Stimulated activated CD4-positive, alpha-beta T cell treated with anti-CD3 and anti-CD28 coated beads, TNF-alpha, amount 100 ng/mL, for 48 hours (primary cell): Measurements from ENCODE around the gene RIPK4.

ENCODE experiments used
- DNase-seq, 3 donors: peaks; one replicate each; pipeline ENCODE4 v3.0.0-alpha.2; 2020; ENCODE audit warnings: low read depth in 3 of 3

The RIPK4 gene

DNA sequence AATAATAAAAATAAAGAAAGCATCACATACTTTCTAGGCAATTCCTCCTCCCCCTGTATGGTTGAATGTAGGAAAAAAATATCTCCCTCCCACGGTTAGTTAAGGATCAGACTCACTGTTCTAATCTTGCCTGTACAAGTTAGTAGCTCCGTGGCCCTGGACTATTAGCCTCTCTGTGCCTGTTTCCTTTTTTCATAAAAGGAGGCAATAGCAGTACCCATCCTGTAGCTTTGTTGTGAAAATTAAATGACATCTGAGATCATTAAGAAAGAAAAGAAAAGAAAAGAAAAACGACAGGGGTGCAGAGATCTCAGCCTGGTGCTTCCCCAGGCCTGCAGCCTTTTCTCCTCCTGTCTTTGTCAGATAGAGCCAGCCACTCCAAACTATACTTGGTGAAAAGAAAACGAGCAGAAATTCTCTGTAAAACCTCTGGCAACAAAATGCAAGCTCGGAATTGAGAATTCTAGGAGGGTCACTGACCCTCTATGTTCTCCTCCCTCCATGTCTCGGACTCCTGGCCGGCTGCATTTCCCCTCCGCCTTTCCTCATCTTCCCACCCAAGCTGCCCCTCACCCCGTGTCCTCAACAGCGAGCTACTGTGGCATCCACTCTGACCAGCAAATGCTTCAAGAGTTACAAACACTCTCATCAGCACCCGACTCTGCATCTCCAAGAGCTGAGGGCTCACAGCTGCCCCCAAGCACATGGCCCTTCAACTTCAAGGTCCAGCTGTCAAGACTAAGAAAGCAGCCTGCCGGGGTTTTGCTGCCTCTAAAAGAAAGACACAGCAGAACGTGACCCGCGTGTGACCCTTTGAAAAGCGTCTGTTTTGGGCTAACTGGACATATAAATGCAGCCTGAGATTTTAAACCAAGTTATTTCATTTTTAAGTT is 13.6 kb downstream of the RIPK4 start:
- no peak for DNase-seq

DNA sequence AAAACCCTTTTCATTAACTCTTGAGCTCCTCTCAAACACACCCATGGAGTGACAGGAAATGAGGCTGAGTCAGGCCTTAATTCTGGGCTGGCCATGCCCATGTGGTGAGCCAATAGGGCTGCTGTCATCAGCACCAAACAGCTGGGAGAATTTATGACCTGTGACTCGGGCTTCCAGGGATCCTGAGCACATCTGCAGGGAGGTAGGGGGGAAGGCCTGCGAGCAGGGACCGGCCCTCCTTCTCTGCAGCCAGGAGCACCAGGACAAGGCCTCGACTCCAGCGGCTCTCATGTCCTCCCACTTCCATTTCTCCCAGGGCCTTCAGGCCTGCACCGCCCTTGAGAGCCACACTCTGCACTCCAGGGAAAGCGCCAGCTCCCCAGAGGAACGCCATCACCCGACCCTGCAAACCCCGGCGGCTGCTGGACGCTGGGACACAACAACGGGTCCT is 14.6 kb downstream of the RIPK4 start:
- no peak for DNase-seq

DNA sequence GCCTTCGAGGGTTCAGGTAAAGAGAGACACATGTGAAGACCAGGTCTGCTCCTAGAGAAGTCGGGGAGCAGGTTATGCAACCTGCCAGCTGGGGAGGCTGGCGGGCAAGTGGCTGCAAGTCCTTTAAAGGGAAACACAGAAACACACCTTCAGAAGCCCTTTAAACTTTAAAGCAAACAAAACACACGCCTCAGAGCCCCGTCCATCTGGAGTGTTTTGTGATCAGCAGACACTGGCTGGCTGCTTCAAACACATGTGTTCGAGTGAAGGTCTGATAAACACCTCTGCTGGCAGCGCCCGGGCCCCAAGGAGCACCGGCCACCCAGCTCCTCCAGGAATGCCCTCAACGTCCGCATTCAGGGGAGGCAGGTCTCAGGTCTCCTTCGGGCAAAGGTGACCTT is 15.2 kb downstream of the RIPK4 start:
- no peak for DNase-seq

DNA sequence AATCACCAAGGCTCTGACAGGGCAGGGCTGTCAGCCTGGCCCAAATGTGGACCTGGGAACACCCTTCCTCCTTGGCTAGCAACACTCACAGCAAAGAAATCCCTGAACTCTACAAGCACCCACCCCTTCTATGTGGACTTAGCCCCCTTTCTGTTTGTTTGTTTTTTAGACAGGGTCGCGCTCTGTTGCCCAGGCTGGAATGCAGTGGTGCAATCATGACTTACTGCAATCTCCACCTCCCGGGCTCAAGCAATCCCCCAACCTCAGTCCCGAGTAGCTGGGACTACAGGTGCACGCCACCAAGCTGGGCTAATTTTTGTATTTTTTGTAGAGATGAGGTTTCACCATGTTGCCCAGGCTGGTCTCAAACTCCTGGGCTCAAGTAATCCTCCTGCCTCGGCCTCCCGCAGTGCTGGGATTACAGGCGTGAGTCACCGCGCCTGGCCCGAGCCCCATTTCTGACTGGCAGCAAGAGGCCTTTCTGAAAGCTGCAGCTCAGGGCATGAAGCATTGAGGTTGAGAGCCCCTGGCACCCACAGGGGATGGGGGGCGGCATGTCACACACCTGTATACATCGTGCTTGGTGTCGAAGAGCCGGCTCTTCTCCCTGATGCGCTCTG is 16.2 kb downstream of the RIPK4 start:
- no peak for DNase-seq

- DNase-seq = no peak
Observed at GRCh38 chr21:41750051-41750450, 16.8 kb downstream of the RIPK4 start.

- no peak for DNase-seq
Observed at GRCh38 chr21:41749286-41749685, 17.6 kb downstream of the RIPK4 start.

DNA sequence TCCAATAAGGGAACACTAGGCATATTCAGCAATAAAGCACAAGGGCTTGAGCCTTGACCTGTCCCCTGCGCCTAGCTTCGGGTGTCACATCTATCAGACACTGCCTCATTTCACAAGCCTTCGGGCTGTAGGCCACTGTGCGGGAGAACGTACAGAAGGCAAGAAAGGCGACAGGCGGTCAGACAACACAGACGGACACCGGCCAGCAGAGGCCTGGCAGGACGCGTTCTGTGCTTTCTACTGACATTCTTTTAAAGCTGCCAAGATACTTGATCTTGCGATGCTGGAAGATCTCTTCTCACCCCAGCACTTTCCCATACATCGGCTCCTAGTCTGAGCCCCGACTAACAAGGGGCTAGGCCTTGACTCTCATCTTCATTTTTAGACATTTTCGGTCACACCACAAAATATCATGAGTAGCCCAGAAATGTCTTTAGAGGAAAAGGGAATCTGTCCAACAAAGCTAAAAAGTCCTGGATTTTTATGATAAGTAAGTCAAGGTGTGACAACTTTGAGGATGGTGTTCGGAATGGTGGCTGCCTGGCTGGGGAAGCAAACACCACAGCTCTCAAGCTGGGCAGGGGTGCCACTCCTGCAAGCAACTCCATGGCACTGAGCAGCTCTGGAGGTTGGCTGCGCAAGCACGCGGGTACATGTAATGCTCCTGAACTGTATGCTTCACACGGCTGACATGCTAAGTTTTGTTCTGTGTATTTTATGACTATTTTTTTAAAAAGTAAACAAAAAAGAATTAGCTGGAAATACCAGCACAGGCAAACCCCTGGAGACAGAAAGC is 18.7 kb downstream of the RIPK4 start:
- no peak for DNase-seq

GRCh38 chr21:41746744-41747006 is 20.2 kb downstream of the RIPK4 start:
- no peak for DNase-seq

- no peak for DNase-seq
Observed at GRCh38 chr21:41745971-41746743, 20.7 kb downstream of the RIPK4 start.

DNA sequence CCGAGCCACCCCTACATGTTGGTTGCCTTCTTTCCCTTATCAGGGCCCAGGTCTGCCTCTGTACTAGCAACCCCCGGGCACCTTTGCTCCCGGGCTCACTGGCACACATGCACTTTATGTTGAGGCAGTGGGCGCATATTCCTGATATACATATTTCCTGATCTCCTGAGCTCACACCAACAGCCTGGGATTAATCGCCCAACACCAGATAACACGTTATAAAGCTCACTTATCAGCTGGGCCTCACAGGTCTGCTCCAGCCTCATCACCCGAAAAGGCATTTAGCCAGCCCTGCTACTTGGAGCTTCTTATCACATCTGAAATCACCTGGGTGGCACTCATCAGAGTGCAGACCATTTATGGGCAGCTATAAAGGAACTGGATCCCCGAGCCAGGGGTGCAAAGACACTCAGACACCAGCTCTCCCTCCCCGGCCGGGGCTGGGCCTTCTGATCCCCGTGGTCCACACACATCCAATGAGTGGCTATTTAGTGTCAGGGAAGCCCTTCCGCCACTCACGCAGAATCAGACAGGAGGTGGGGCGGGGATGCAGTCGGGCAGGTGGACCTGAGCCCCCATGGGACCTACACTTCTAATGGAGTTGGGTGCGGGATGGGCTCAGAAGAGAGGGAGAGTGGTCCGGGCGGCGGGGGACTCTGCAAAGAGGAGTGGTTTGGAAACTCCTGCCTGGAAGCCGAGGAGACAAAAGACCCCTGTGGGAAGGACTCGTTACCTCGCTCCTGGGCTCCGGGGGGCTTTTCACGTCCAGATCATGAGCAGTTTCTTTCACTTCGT is 21.6 kb downstream of the RIPK4 start:
- no peak for DNase-seq

DNA sequence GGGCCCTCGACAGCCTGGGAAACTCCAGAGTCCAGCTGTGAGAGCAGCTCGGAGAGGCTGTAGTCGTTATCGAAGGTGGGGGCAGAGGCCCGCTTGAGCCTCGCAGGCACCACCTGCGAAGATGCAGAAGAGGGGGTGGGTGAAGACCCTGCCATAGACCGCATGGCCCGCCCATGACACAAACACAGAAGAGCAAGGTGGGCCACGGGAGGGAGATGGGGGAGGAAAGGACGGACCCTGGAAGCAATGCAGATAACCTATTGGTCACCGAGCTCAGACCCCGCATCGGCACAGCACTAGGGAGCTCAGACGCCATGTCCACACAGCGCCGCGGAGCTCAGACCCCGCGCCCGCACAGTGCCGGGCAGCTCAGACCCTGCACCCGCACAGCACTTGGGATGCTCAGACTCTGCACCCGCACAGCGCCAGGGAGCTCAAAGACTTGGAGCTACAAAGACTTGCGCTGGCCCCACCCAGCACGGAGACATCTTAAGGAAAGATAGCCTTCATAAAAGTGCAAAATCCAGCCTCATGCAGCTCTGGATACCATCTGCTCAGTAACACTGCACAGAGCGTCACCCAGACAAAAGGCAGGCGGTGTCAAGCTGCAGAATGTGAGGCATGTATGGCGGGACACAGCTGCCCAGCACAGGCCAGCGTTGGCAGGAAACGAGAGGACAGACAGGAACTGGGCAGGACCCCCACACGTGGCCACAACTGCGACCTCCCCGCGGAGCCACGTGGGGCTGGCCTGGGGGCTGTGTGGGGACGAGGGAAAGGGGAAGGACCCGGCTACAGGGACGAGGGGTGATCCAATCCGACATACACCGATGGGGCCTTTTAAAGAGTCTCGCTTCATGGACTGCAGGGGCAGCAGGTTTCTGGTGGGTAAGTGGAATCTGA is 22.6 kb downstream of the RIPK4 start:
- DNase-seq = no peak

- DNase-seq = no peak
Observed at GRCh38 chr21:41743321-41744027, 23.4 kb downstream of the RIPK4 start.

- DNase-seq = no peak
Observed at GRCh38 chr21:41742073-41742875, 24.6 kb downstream of the RIPK4 start.

- no peak for DNase-seq
Observed at GRCh38 chr21:41741253-41742072, 25.4 kb downstream of the RIPK4 start.

GRCh38 chr21:41740604-41741252 is 26.1 kb downstream of the RIPK4 start:
- DNase-seq = no peak

GRCh38 chr21:41739936-41740335 is 26.9 kb downstream of the RIPK4 start:
- DNase-seq = no peak

DNA sequence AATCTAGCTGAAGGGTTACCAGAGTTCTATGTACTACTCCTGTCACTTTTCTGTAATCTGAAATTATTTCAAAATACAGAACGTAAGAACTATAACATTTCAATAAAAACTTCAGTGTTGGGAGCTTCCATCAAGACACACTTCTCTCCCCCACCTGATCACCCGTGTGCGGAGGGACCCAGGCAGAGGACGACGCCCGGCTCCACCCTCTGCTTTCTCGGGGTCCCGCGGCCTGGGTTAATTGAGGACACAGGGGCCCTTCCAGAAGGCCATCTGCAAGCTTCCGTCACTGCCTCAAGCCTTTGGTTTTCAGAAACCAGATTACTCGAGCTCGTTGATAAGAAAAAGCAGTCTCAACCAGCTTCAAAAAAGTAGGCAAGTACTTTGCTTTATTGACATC is 27.8 kb downstream of the RIPK4 start:
- no peak for DNase-seq
